Liver (tissue), 9 donors: ENCODE measurements around the gene DDX5. TPM values are rescaled to one million over a fixed set of nuclear protein-coding genes. Genes with fewer than 3 reads are reported as not detected.

Experiments
- DNase-seq: peaks from one replicate; pipeline ENCODE4 v3.0.0-alpha.2; 2017; ENCODE audit warnings: low spot score
- H3K27ac ChIP-seq, 2 donors: one replicate each; pipeline ENCODE4 v1.7.0; 2013; ENCODE audit warnings: inconsistent platforms in 2 of 2, low read length in 2 of 2, control low read depth in 1 of 2, low read depth in 1 of 2, mild to moderate bottlenecking in 1 of 2
- H3K27me3 ChIP-seq, 4 donors: one replicate each; pipeline versions ENCODE4 v1.6.1 to v1.7.0; 2013; ENCODE audit warnings: low read length in 3 of 4, inconsistent platforms in 1 of 4, mild to moderate bottlenecking in 1 of 4, moderate library complexity in 1 of 4; ENCODE audit not compliant: control insufficient read depth in 4 of 4, insufficient read depth in 4 of 4
- H3K36me3 ChIP-seq, 4 donors: one replicate each; pipeline versions ENCODE4 v1.6.1 to v1.7.0; 2013; ENCODE audit warnings: low read length in 3 of 4, mild to moderate bottlenecking in 3 of 4, low read depth in 1 of 4, moderate library complexity in 1 of 4; ENCODE audit not compliant: control insufficient read depth in 4 of 4, insufficient read depth in 3 of 4
- H3K4me1 ChIP-seq, 4 donors: one replicate each; pipeline versions ENCODE4 v1.6.1 to v1.7.0; 2013; ENCODE audit warnings: low read length in 3 of 4, mild to moderate bottlenecking in 3 of 4, moderate library complexity in 1 of 4; ENCODE audit not compliant: control insufficient read depth in 4 of 4, insufficient read depth in 4 of 4
- H3K4me3 ChIP-seq, 3 donors: one replicate each; pipeline versions ENCODE4 v1.6.1 to v1.7.0; 2013; ENCODE audit warnings: low read length in 3 of 3, control low read depth in 1 of 3, low read depth in 1 of 3, mild to moderate bottlenecking in 1 of 3
- H3K9ac ChIP-seq, 2 donors: one replicate each; pipeline ENCODE4 v1.7.0; 2013; ENCODE audit warnings: low read length in 2 of 2, mild to moderate bottlenecking in 2 of 2, moderate library complexity in 2 of 2, control low read depth in 1 of 2, low read depth in 1 of 2
- H3K9me3 ChIP-seq, 4 donors: one replicate each; pipeline versions ENCODE4 v1.6.1 to v1.7.0; 2013; ENCODE audit warnings: low read length in 3 of 4; ENCODE audit not compliant: control insufficient read depth in 4 of 4
- EGR1 ChIP-seq, 2 donors: IDR thresholded peaks; 2 replicates each; pipeline ENCODE4 v1.6.1; 2016 to 2018; ENCODE audit warnings: antibody characterized with exemption in 2 of 2, low read depth in 2 of 2
- FOXA1 ChIP-seq: IDR thresholded peaks from 2 replicates; pipeline ENCODE4 v1.6.1; 2016; ENCODE audit warnings: antibody characterized with exemption
- FOXA2 ChIP-seq: IDR thresholded peaks from 2 replicates; pipeline ENCODE4 v1.6.1; 2016; ENCODE audit warnings: antibody characterized with exemption
- GABPA ChIP-seq, 2 donors: IDR thresholded peaks in 1 of 2; conservative IDR thresholded peaks in 1 of 2; 2 replicates each; pipeline ENCODE4 v1.6.1; 2016; ENCODE audit warnings: antibody characterized with exemption in 2 of 2, mild to moderate bottlenecking in 1 of 2, moderate library complexity in 1 of 2
- HNF4A ChIP-seq, 2 donors: conservative IDR thresholded peaks; 2 replicates each; pipeline ENCODE4 v1.6.1; 2016; ENCODE audit warnings: antibody characterized with exemption in 2 of 2, mild to moderate bottlenecking in 2 of 2
- JUND ChIP-seq, 2 donors: IDR thresholded peaks; 2 replicates each; pipeline ENCODE4 v1.6.1; 2016; ENCODE audit warnings: antibody characterized with exemption in 2 of 2
- NR2F2 ChIP-seq: IDR thresholded peaks from 2 replicates; pipeline ENCODE4 v1.6.1; 2016; ENCODE audit warnings: antibody characterized with exemption
- RAD21 ChIP-seq, 2 donors: IDR thresholded peaks; 2 replicates each; pipeline ENCODE4 v1.6.1; 2016; ENCODE audit warnings: antibody characterized with exemption in 2 of 2, mild to moderate bottlenecking in 2 of 2
- SP1 ChIP-seq: IDR thresholded peaks from 2 replicates; pipeline ENCODE4 v1.6.1; 2018; ENCODE audit warnings: antibody characterized with exemption, mild to moderate bottlenecking
- TAF1 ChIP-seq: conservative IDR thresholded peaks from 2 replicates; pipeline ENCODE4 v1.6.1; 2016; ENCODE audit warnings: antibody characterized with exemption, mild to moderate bottlenecking
- YY1 ChIP-seq: IDR thresholded peaks from 2 replicates; pipeline ENCODE4 v1.6.1; 2016; ENCODE audit warnings: antibody characterized with exemption, mild to moderate bottlenecking
- WGBS: extraction: QIAGEN DNeasy Blood & Tissue Kit; methylation state at CpG from one replicate; pipeline ENCODE4 v1.1.7; 2013; 5-methylcytosine and 5-hydroxymethylcytosine counted together
- polyA plus RNA-seq, 2 donors: library from polyadenylated mRNA; stranded (reverse) in 1 of 2; unstranded in 1 of 2; fragments of 200-250 nt in 1 of 2; fragments of >200 nt in 1 of 2; fragmentation: Nextera tagmentation in 1 of 2; extraction: Ambion mirVana in 1 of 2; gene quantifications; one replicate each; pipeline versions ENCODE4 v1.2.1 to v1.2.3, GENCODE V29; 2013 to 2015
- total RNA-seq, 2 donors: library from RNA; depleted of rRNA; stranded (reverse); fragments of >200 nt; gene quantifications; one replicate each; pipeline ENCODE4 v1.2.3, GENCODE V29; 2014
- TF ChIP-seq, protein P1 (sequence below): IDR thresholded peaks from 2 replicates; pipeline ENCODE4 v1.6.1; 2016; ENCODE audit warnings: antibody characterized with exemption
- TF ChIP-seq, protein P2 (sequence below): IDR thresholded peaks from 2 replicates; pipeline ENCODE4 v1.6.1; 2016; ENCODE audit warnings: antibody characterized with exemption
- TF ChIP-seq, protein P3 (sequence below): IDR thresholded peaks from 2 replicates; pipeline ENCODE4 v1.6.1; 2016; ENCODE audit warnings: antibody characterized with exemption, mild to moderate bottlenecking
- TF ChIP-seq, protein P4 (sequence below): fragments of 150-350 bp; IDR thresholded peaks from 2 replicates; pipeline ENCODE4 v1.5.1; 2017; ENCODE audit warnings: improper control_type of control experiment, low read depth, low read length; ENCODE audit not compliant: missing input control
- TF ChIP-seq, protein P5 (sequence below): IDR thresholded peaks from 2 replicates; pipeline ENCODE4 v1.6.1; 2016; ENCODE audit warnings: antibody characterized with exemption
- donor health status: healthy.
- donor health status: healthy.
- donor health status: healthy.
- donor health status: healthy.
- donor health status: healthy.

DDX5 gene
- total and polyA plus RNA-seq, 4 donors, result 165 to 357 (median 289) TPM

DNA sequence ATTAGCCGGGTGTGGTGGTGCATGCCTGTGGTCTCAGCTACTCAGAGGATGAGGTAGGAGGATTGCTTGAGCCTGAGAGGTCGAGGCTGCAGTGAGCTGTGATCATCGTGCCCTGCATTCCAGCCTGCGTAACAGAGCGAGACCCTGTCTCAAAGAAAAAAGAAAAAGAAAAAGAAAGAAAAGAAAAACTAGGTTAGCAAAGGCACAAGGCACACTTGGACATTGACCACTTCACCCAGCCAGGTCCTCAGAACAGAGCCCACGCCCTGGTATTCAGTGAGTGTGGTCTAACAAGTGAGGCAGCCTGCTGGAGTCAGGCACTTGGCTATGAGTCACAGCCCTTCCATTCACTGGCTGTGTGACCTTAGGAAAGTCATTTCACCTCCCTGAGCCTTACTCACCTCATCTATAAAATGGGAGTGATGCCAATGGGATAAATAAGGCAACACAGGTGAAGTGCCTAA is 46.8 kb downstream of the DDX5 start:
- TF ChIP-seq FOXA2, result no peak
- TF ChIP-seq FOXA1, result no peak
- TF ChIP-seq, protein P1, sequence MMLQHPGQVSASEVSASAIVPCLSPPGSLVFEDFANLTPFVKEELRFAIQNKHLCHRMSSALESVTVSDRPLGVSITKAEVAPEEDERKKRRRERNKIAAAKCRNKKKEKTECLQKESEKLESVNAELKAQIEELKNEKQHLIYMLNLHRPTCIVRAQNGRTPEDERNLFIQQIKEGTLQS, result no peak
- TF ChIP-seq, protein P2, sequence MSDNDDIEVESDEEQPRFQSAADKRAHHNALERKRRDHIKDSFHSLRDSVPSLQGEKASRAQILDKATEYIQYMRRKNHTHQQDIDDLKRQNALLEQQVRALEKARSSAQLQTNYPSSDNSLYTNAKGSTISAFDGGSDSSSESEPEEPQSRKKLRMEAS, result no peak
- TF ChIP-seq, protein P3, sequence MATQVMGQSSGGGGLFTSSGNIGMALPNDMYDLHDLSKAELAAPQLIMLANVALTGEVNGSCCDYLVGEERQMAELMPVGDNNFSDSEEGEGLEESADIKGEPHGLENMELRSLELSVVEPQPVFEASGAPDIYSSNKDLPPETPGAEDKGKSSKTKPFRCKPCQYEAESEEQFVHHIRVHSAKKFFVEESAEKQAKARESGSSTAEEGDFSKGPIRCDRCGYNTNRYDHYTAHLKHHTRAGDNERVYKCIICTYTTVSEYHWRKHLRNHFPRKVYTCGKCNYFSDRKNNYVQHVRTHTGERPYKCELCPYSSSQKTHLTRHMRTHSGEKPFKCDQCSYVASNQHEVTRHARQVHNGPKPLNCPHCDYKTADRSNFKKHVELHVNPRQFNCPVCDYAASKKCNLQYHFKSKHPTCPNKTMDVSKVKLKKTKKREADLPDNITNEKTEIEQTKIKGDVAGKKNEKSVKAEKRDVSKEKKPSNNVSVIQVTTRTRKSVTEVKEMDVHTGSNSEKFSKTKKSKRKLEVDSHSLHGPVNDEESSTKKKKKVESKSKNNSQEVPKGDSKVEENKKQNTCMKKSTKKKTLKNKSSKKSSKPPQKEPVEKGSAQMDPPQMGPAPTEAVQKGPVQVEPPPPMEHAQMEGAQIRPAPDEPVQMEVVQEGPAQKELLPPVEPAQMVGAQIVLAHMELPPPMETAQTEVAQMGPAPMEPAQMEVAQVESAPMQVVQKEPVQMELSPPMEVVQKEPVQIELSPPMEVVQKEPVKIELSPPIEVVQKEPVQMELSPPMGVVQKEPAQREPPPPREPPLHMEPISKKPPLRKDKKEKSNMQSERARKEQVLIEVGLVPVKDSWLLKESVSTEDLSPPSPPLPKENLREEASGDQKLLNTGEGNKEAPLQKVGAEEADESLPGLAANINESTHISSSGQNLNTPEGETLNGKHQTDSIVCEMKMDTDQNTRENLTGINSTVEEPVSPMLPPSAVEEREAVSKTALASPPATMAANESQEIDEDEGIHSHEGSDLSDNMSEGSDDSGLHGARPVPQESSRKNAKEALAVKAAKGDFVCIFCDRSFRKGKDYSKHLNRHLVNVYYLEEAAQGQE, result no peak
- no peak for TF ChIP-seq SP1
- no peak for TF ChIP-seq GABPA (IDR thresholded peaks at IDR 0.05 in 1 of 2, conservative IDR thresholded peaks at IDR 0.05 in 1 of 2)
- TF ChIP-seq EGR1 (IDR thresholded peaks at IDR 0.05; ENCODE audit: low read depth in 2 of 2), result no peak
- TF ChIP-seq, protein P4, sequence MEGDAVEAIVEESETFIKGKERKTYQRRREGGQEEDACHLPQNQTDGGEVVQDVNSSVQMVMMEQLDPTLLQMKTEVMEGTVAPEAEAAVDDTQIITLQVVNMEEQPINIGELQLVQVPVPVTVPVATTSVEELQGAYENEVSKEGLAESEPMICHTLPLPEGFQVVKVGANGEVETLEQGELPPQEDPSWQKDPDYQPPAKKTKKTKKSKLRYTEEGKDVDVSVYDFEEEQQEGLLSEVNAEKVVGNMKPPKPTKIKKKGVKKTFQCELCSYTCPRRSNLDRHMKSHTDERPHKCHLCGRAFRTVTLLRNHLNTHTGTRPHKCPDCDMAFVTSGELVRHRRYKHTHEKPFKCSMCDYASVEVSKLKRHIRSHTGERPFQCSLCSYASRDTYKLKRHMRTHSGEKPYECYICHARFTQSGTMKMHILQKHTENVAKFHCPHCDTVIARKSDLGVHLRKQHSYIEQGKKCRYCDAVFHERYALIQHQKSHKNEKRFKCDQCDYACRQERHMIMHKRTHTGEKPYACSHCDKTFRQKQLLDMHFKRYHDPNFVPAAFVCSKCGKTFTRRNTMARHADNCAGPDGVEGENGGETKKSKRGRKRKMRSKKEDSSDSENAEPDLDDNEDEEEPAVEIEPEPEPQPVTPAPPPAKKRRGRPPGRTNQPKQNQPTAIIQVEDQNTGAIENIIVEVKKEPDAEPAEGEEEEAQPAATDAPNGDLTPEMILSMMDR, result no peak
- Histone ChIP-seq H3K27ac (no peak overlapping the region), H3K4me1 (peaks cover 0 to 2% (median 0%) of the 10 kb centered on the region in 4 donors), H3K9me3 (no peaks in the 10 kb centered on the region), H3K36me3 (no peaks in the 10 kb centered on the region), H3K4me3 (no peak overlapping the region), H3K27me3 (no peaks in the 10 kb centered on the region), H3K9ac (no peak overlapping the region)
- 92% methylated on average over 6 of the region's 6 CpGs for WGBS
- no peak for DNase-seq

DNA sequence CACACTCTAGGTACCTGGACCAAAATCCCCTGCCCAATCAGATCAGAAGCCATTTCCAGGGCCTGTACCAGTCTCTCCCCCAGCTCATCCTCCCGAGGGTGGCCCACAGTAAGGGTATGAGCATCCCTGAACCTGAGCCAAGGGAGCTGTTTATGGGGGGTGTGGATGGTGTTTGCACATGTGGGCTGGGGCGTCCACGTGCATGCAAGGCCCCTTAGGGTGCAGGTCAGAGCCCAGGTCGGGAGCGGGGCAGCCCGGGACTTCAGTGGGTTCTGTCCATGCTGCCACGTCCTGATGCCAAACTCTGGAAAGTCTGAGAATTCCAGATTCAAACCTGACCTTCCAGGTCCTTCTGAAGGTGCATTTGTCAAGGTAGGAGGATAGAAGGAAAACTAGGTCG is 47.3 kb downstream of the DDX5 start:
- H3K4me3 ChIP-seq, result no peak overlapping the region
- 87% methylated on average over 8 of the region's 8 CpGs for WGBS
- TF ChIP-seq YY1, result no peak
- DNase-seq, result no peak
- H3K27ac ChIP-seq, result no peak overlapping the region
- H3K36me3 ChIP-seq, result no peaks in the 10 kb centered on the region
- H3K4me1 ChIP-seq, result peaks cover 0 to 2% (median 0%) of the 10 kb centered on the region in 4 donors
- no peaks in the 10 kb centered on the region for H3K27me3 ChIP-seq
- no peak overlapping the region for H3K9ac ChIP-seq
- H3K9me3 ChIP-seq, result no peaks in the 10 kb centered on the region

DNA sequence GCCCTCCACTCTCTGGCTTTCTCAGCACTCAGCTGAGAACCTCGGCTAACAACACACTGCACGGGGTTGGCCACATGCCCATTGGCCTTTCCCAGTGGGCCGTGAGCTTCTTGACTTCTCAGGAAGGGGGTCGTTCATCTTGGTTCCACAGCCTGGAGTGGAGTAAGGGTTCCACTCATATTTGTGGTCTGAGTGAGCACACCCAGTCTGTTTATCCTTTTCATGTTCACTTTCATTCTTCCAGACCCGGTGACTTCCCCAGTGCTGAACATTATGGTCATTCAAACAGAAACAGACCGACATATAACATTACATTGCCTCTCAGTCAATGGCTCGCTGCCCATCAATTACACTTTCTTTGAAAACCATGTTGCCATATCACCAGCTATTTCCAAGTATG is 48.9 kb downstream of the DDX5 start:
- no peak overlapping the region for H3K27ac ChIP-seq
- H3K9me3 ChIP-seq, result no peaks in the 10 kb centered on the region
- no peaks in the 10 kb centered on the region for H3K36me3 ChIP-seq
- no peak for DNase-seq
- no peaks in the 10 kb centered on the region for H3K27me3 ChIP-seq
- H3K4me1 ChIP-seq, result peaks cover 0 to 2% (median 0%) of the 10 kb centered on the region in 4 donors
- TF ChIP-seq HNF4A (conservative IDR thresholded peaks at IDR 0.05) (no peak), NR2F2 (no peak), FOXA2 (no peak), RAD21 (IDR thresholded peaks at IDR 0.05) (no peak), EGR1 (IDR thresholded peaks at IDR 0.05; ENCODE audit: low read depth in 2 of 2) (no peak), GABPA (IDR thresholded peaks at IDR 0.05 in 1 of 2, conservative IDR thresholded peaks at IDR 0.05 in 1 of 2) (no peak), FOXA1 (no peak), TAF1 (no peak), JUND (IDR thresholded peaks at IDR 0.05) (no peak), YY1 (no peak)
- TF ChIP-seq, protein P1, result no peak
- TF ChIP-seq, protein P2, result no peak
- TF ChIP-seq, protein P4, result no peak
- TF ChIP-seq, protein P5, sequence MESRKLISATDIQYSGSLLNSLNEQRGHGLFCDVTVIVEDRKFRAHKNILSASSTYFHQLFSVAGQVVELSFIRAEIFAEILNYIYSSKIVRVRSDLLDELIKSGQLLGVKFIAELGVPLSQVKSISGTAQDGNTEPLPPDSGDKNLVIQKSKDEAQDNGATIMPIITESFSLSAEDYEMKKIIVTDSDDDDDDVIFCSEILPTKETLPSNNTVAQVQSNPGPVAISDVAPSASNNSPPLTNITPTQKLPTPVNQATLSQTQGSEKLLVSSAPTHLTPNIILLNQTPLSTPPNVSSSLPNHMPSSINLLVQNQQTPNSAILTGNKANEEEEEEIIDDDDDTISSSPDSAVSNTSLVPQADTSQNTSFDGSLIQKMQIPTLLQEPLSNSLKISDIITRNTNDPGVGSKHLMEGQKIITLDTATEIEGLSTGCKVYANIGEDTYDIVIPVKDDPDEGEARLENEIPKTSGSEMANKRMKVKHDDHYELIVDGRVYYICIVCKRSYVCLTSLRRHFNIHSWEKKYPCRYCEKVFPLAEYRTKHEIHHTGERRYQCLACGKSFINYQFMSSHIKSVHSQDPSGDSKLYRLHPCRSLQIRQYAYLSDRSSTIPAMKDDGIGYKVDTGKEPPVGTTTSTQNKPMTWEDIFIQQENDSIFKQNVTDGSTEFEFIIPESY, result no peak
- no peak overlapping the region for H3K4me3 ChIP-seq
- WGBS, result 80% methylated on average over 7 of the region's 7 CpGs
- no peak overlapping the region for H3K9ac ChIP-seq
